CD4-positive, alpha-beta memory T cell (primary cell): ENCODE results near the gene CHL1. TPM values are rescaled to one million over a fixed set of nuclear protein-coding genes. Genes with fewer than 3 reads are reported as not detected.

ENCODE experiments used
- CTCF ChIA-PET: fragments of 350-600 bp; sonication (Branson Sonifier 250); formaldehyde crosslinking; loops from one replicate; lab custom pipeline; 2021; ENCODE audit warnings: inconsistent platforms; ENCODE audit not compliant: partially characterized antibody; lab: Charles Lee
- POLR2A ChIA-PET: fragments of 350-600 bp; sonication (Branson Sonifier 250); formaldehyde crosslinking; loops from one replicate; lab custom pipeline; 2021; ENCODE audit not compliant: partially characterized antibody; lab: Charles Lee
- DNase-seq, 5 donors: peaks; one replicate each; pipeline versions ENCODE4 v3.0.0 to v3.0.0-alpha.2; 2020 to 2022; ENCODE audit warnings: mixed read lengths in 1 of 5
- H3K27ac ChIP-seq: one replicate; pipeline ENCODE4 v1.7.0; 2013; ENCODE audit warnings: low read depth, low read length
- H3K27me3 ChIP-seq: 2 replicates; pipeline ENCODE4 v1.7.0; 2013; ENCODE audit warnings: mild to moderate bottlenecking, low read length, moderate library complexity; ENCODE audit not compliant: insufficient read depth
- H3K36me3 ChIP-seq: 2 replicates; pipeline ENCODE4 v1.7.0; 2013; ENCODE audit warnings: mild to moderate bottlenecking, low read length, moderate library complexity; ENCODE audit not compliant: insufficient read depth
- H3K4me1 ChIP-seq: 2 replicates; pipeline ENCODE4 v1.7.0; 2013; ENCODE audit warnings: mild to moderate bottlenecking, low read length, moderate library complexity; ENCODE audit not compliant: insufficient read depth
- H3K4me3 ChIP-seq, 2 donors: one replicate each; pipeline ENCODE4 v1.7.0; 2013; ENCODE audit warnings: low read length in 2 of 2, mild to moderate bottlenecking in 1 of 2
- H3K9me3 ChIP-seq, 2 donors: one replicate each; pipeline ENCODE4 v1.7.0; 2013; ENCODE audit warnings: low read length in 2 of 2, control low read depth in 1 of 2; ENCODE audit not compliant: control insufficient read depth in 1 of 2
- H3K27ac Mint-ChIP-seq, 7 donors: one replicate each; pipeline ENCODE4 v1.8.0; 2020 to 2021; ENCODE audit warnings: mixed read lengths in 7 of 7, mild to moderate bottlenecking in 6 of 7, inconsistent platforms in 3 of 7, moderate library complexity in 3 of 7
- H3K27me3 Mint-ChIP-seq, 2 donors: one replicate each; pipeline ENCODE4 v1.8.0; 2020 to 2021; ENCODE audit warnings: mixed read lengths in 2 of 2
- H3K36me3 Mint-ChIP-seq, 2 donors: one replicate each; pipeline ENCODE4 v1.8.0; 2020 to 2021; ENCODE audit warnings: mixed read lengths in 2 of 2, inconsistent platforms in 1 of 2, mild to moderate bottlenecking in 1 of 2
- H3K4me1 Mint-ChIP-seq, 4 donors: one replicate each; pipeline ENCODE4 v1.8.0; 2020 to 2021; ENCODE audit warnings: mixed read lengths in 4 of 4, mild to moderate bottlenecking in 1 of 4
- H3K4me3 Mint-ChIP-seq, 8 donors: one replicate each; pipeline ENCODE4 v1.8.0; 2020 to 2021; ENCODE audit warnings: mixed read lengths in 8 of 8, mild to moderate bottlenecking in 7 of 8, moderate library complexity in 6 of 8, inconsistent platforms in 3 of 8
- H3K9me3 Mint-ChIP-seq, 8 donors: one replicate each; pipeline ENCODE4 v1.8.0; 2020 to 2021; ENCODE audit warnings: mixed read lengths in 8 of 8, mild to moderate bottlenecking in 5 of 8, inconsistent platforms in 3 of 8, moderate library complexity in 1 of 8
- intact Hi-C: fragments of 100-400 bp; cut with micrococcal nuclease; formaldehyde crosslinking; loops from one replicate; pipeline ENCODE4 v1.15.1; 2023
- polyA plus RNA-seq, 2 donors: library from polyadenylated mRNA; unstranded; fragments of 300-500 nt; fragmentation: Illumina TruSeq; gene quantifications; one replicate each; pipeline ENCODE4 v1.2.3, GENCODE V29; 2021
- total RNA-seq, 2 experiments: library from RNA; stranded (reverse); gene quantifications; one replicate each; pipeline ENCODE4 v1.2.3, GENCODE V29; 2021

CHL1 gene
- total and polyA plus RNA-seq, 4 experiments from 2014 or later, result not detected

GRCh38 chr3:399647-400046 is 203.1 kb downstream of the CHL1 start:
- Histone ChIP-seq H3K27ac (no peak overlapping the region), H3K9me3 (no peaks in the 10 kb centered on the region), H3K4me1 (no peaks in the 10 kb centered on the region), H3K36me3 (no peaks in the 10 kb centered on the region), H3K27me3 (no peaks in the 10 kb centered on the region), H3K4me3 (no peak overlapping the region)
- H3K9me3 Mint-ChIP-seq, result peaks cover 0 to 4% (median 2%) of the 10 kb centered on the region in 8 donors
- H3K27me3 Mint-ChIP-seq, result peaks cover 0 to 1% of the 10 kb centered on the region in 2 donors
- no peak for DNase-seq
- intact Hi-C loops, result no loop called here
- no peaks in the 10 kb centered on the region for H3K4me1 Mint-ChIP-seq
- no peak overlapping the region for H3K27ac Mint-ChIP-seq
- H3K36me3 Mint-ChIP-seq, result no peaks in the 10 kb centered on the region
- H3K4me3 Mint-ChIP-seq, result no peak overlapping the region
- ChIA-PET CTCF (no interaction called here), POLR2A (no interaction called here)

- Mint-ChIP-seq H3K27ac (no peak overlapping the region), H3K9me3 (peaks cover 0 to 4% (median 2%) of the 10 kb centered on the region in 8 donors), H3K4me1 (no peaks in the 10 kb centered on the region), H3K27me3 (no peaks in the 10 kb centered on the region), H3K4me3 (no peak overlapping the region), H3K36me3 (no peaks in the 10 kb centered on the region)
- no peaks in the 10 kb centered on the region for H3K27me3 ChIP-seq
- no peak overlapping the region for H3K27ac ChIP-seq
- DNase-seq, result no peak
- H3K4me3 ChIP-seq, result no peak overlapping the region
- intact Hi-C loops, result no loop called here
- ChIA-PET POLR2A (no interaction called here), CTCF (no interaction called here)
- no peaks in the 10 kb centered on the region for H3K4me1 ChIP-seq
- H3K36me3 ChIP-seq, result no peaks in the 10 kb centered on the region
- H3K9me3 ChIP-seq, result no peaks in the 10 kb centered on the region
Observed at GRCh38 chr3:403826-404225, 207.3 kb downstream of the CHL1 start.

GRCh38 chr3:409011-409410 is 212.4 kb downstream of the CHL1 start:
- DNase-seq, result no peak
- Histone ChIP-seq H3K4me1 (no peaks in the 10 kb centered on the region), H3K27ac (no peak overlapping the region), H3K36me3 (no peaks in the 10 kb centered on the region), H3K27me3 (no peaks in the 10 kb centered on the region), H3K9me3 (no peaks in the 10 kb centered on the region), H3K4me3 (no peak overlapping the region)
- POLR2A ChIA-PET, result no interaction called here
- no peaks in the 10 kb centered on the region for H3K4me1 Mint-ChIP-seq
- H3K27ac Mint-ChIP-seq, result no peak overlapping the region
- H3K27me3 Mint-ChIP-seq, result peaks cover 0 to 4% of the 10 kb centered on the region in 2 donors
- intact Hi-C loops, result no loop called here
- no peaks in the 10 kb centered on the region for H3K36me3 Mint-ChIP-seq
- peaks cover 0 to 3% (median 0%) of the 10 kb centered on the region in 8 donors for H3K9me3 Mint-ChIP-seq
- CTCF ChIA-PET, result no interaction called here
- no peak overlapping the region for H3K4me3 Mint-ChIP-seq

- no peaks in the 10 kb centered on the region for H3K36me3 Mint-ChIP-seq
- intact Hi-C loops, result no loop called here
- H3K4me1 Mint-ChIP-seq, result no peaks in the 10 kb centered on the region
- peaks cover 0 to 3% (median 0%) of the 10 kb centered on the region in 8 donors for H3K9me3 Mint-ChIP-seq
- H3K4me3 ChIP-seq, result no peak overlapping the region
- ChIA-PET POLR2A (no interaction called here), CTCF (no interaction called here)
- no peak overlapping the region for H3K4me3 Mint-ChIP-seq
- no peaks in the 10 kb centered on the region for H3K36me3 ChIP-seq
- no peaks in the 10 kb centered on the region for H3K4me1 ChIP-seq
- no peaks in the 10 kb centered on the region for H3K9me3 ChIP-seq
- no peaks in the 10 kb centered on the region for H3K27me3 ChIP-seq
- H3K27ac ChIP-seq, result no peak overlapping the region
- DNase-seq, result no peak
- no peak overlapping the region for H3K27ac Mint-ChIP-seq
- H3K27me3 Mint-ChIP-seq, result peaks cover 0 to 4% of the 10 kb centered on the region in 2 donors
Observed at GRCh38 chr3:411226-411625, 214.7 kb downstream of the CHL1 start.

- Histone ChIP-seq H3K4me3 (no peak overlapping the region), H3K36me3 (no peaks in the 10 kb centered on the region), H3K27me3 (no peaks in the 10 kb centered on the region), H3K9me3 (no peaks in the 10 kb centered on the region), H3K4me1 (no peaks in the 10 kb centered on the region), H3K27ac (no peak overlapping the region)
- ChIA-PET POLR2A (no interaction called here), CTCF (no interaction called here)
- peaks cover 0 to 3% (median 0%) of the 10 kb centered on the region in 8 donors for H3K9me3 Mint-ChIP-seq
- no peak overlapping the region for H3K27ac Mint-ChIP-seq
- H3K4me1 Mint-ChIP-seq, result no peaks in the 10 kb centered on the region
- H3K4me3 Mint-ChIP-seq, result no peak overlapping the region
- no peak for DNase-seq
- H3K36me3 Mint-ChIP-seq, result no peaks in the 10 kb centered on the region
- peaks cover 0 to 4% of the 10 kb centered on the region in 2 donors for H3K27me3 Mint-ChIP-seq
- intact Hi-C loops, result no loop called here
Observed at GRCh38 chr3:414063-414462, 217.5 kb downstream of the CHL1 start.

GRCh38 chr3:418239-418929 is 221.8 kb downstream of the CHL1 start:
- no peak overlapping the region for H3K4me3 Mint-ChIP-seq
- H3K9me3 ChIP-seq, result no peaks in the 10 kb centered on the region
- H3K9me3 Mint-ChIP-seq, result peaks cover 0 to 1% (median 0%) of the 10 kb centered on the region in 8 donors
- H3K4me1 Mint-ChIP-seq, result no peaks in the 10 kb centered on the region
- no peak overlapping the region for H3K4me3 ChIP-seq
- intact Hi-C loops, result no loop called here
- ChIA-PET CTCF (interaction anchor here (0.6 kb wide), 1 partner anchor 90 kb away, joined by 4 read pairs; no protein-coding TSS in a partner anchor), POLR2A (no interaction called here)
- H3K36me3 ChIP-seq, result no peaks in the 10 kb centered on the region
- H3K27ac ChIP-seq, result no peak overlapping the region
- no peaks in the 10 kb centered on the region for H3K4me1 ChIP-seq
- H3K27me3 ChIP-seq, result no peaks in the 10 kb centered on the region
- H3K27ac Mint-ChIP-seq, result no peak overlapping the region
- no peaks in the 10 kb centered on the region for H3K27me3 Mint-ChIP-seq
- no peak for DNase-seq
- no peaks in the 10 kb centered on the region for H3K36me3 Mint-ChIP-seq

GRCh38 chr3:420584-420983 is 224.0 kb downstream of the CHL1 start:
- ChIA-PET CTCF (no interaction called here), POLR2A (no interaction called here)
- Histone ChIP-seq H3K27me3 (no peaks in the 10 kb centered on the region), H3K4me1 (no peaks in the 10 kb centered on the region), H3K27ac (no peak overlapping the region), H3K36me3 (no peaks in the 10 kb centered on the region), H3K9me3 (no peaks in the 10 kb centered on the region), H3K4me3 (no peak overlapping the region)
- Mint-ChIP-seq H3K9me3 (peaks cover 0 to 4% (median 0%) of the 10 kb centered on the region in 8 donors), H3K4me3 (no peak overlapping the region), H3K4me1 (no peaks in the 10 kb centered on the region), H3K27me3 (no peaks in the 10 kb centered on the region), H3K27ac (no peak overlapping the region), H3K36me3 (no peaks in the 10 kb centered on the region)
- no peak for DNase-seq
- intact Hi-C loops, result no loop called here
